Endodermal cell (in vitro differentiated cells): ENCODE results near the gene LYSMD3. TPM values are rescaled to one million over a fixed set of nuclear protein-coding genes. Genes with fewer than 3 reads are reported as not detected.

Experiments
- DNase-seq: peaks from one replicate; pipeline ENCODE4 v3.0.0-alpha.2; 2017
- H3K27ac ChIP-seq: 2 replicates; pipeline ENCODE4 v1.5.1; 2013; ENCODE audit warnings: mild to moderate bottlenecking, low read depth, low read length, moderate library complexity
- H3K27me3 ChIP-seq: 2 replicates; pipeline ENCODE4 v1.6.1; 2013; ENCODE audit warnings: mild to moderate bottlenecking, low read length, moderate library complexity; ENCODE audit not compliant: insufficient read depth, control insufficient read depth, poor library complexity, severe bottlenecking
- H3K36me3 ChIP-seq: 2 replicates; pipeline ENCODE4 v1.7.0; 2013; ENCODE audit warnings: mild to moderate bottlenecking, low read length, moderate library complexity; ENCODE audit not compliant: control insufficient read depth, insufficient read depth
- H3K4me1 ChIP-seq: one replicate; pipeline ENCODE4 v1.7.0; 2013; ENCODE audit warnings: low read length; ENCODE audit not compliant: control insufficient read depth, insufficient read depth
- H3K4me3 ChIP-seq: 2 replicates; pipeline ENCODE4 v1.5.1; 2013; ENCODE audit warnings: mild to moderate bottlenecking, low read length, moderate library complexity
- H3K9ac ChIP-seq: 2 replicates; pipeline ENCODE4 v1.6.1; 2013; ENCODE audit warnings: mild to moderate bottlenecking, low read length, moderate library complexity; ENCODE audit not compliant: poor library complexity, severe bottlenecking; ENCODE audit errors: extremely low read depth
- H3K9me3 ChIP-seq: 2 replicates; pipeline ENCODE4 v1.6.1; 2013; ENCODE audit warnings: mild to moderate bottlenecking, low read length, moderate library complexity; ENCODE audit not compliant: control insufficient read depth
- H3K27ac Mint-ChIP-seq: 2 replicates; pipeline ENCODE4 v1.8.0; 2020; ENCODE audit warnings: mixed read lengths
- H3K27me3 Mint-ChIP-seq: 2 replicates; pipeline ENCODE4 v1.8.0; 2021; ENCODE audit warnings: mild to moderate bottlenecking, mixed read lengths; ENCODE audit not compliant: insufficient read depth
- H3K36me3 Mint-ChIP-seq: 2 replicates; pipeline ENCODE4 v1.8.0; 2020; ENCODE audit warnings: low read depth, mixed read lengths
- H3K4me1 Mint-ChIP-seq: 2 replicates; pipeline ENCODE4 v1.8.0; 2020; ENCODE audit warnings: mixed read lengths
- H3K4me3 Mint-ChIP-seq: 2 replicates; pipeline ENCODE4 v1.8.0; 2020; ENCODE audit warnings: mild to moderate bottlenecking, moderate library complexity, mixed read lengths
- H3K9me3 Mint-ChIP-seq: 2 replicates; pipeline ENCODE4 v1.8.0; 2020; ENCODE audit warnings: mild to moderate bottlenecking, mixed read lengths
- CTCF ChIP-seq: fragments of 200-600 bp; sonication (generic); conservative IDR thresholded peaks from 2 replicates; pipeline ENCODE4 v1.5.0; 2021; ENCODE audit warnings: antibody characterized with exemption, mild to moderate bottlenecking
- WGBS, 2 experiments: methylation state at CpG; one replicate each; pipeline versions ENCODE4 v1.1.5 to v1.1.7; 2013; ENCODE audit warnings: missing lambda C conversion rate in 2 of 2, mixed read lengths in 1 of 2; ENCODE audit not compliant: insufficient coverage in 1 of 2, insufficient read length in 1 of 2; 5-methylcytosine and 5-hydroxymethylcytosine counted together
- total RNA-seq, 2 donors: library from RNA; stranded (reverse); fragmentation: NEBNext Ultra II Directional in 1 of 2; extraction: Animal tissue kit (Norgen Biotek cat#: 25700) in 1 of 2; gene quantifications; 2 replicates in 1 of 2; 3 replicates in 1 of 2; pipeline ENCODE4 v1.2.1, GENCODE V29; 2021

The LYSMD3 gene
- total RNA-seq, 2 donors from 2014 or later, result 18.2 to 18.7 TPM

GRCh38 chr5:90483206-90483605, 46.2 kb downstream of the LYSMD3 start:
- H3K27me3 Mint-ChIP-seq, result no peaks in the 10 kb centered on the region
- no peak overlapping the region for H3K4me3 ChIP-seq
- no peak for TF ChIP-seq CTCF
- H3K9me3 ChIP-seq, result no peaks in the 10 kb centered on the region
- DNase-seq, result no peak
- H3K4me1 ChIP-seq, result no peaks in the 10 kb centered on the region
- whole genome bisulfite sequencing, 2 experiments, result 96% methylated on average over 8 of the region's 8 CpGs
- peaks cover under 1% of the 10 kb centered on the region for H3K4me1 Mint-ChIP-seq
- H3K27ac ChIP-seq, result no peak overlapping the region
- H3K36me3 ChIP-seq, result no peaks in the 10 kb centered on the region
- peaks cover 12% of the 10 kb centered on the region for H3K36me3 Mint-ChIP-seq
- no peak overlapping the region for H3K4me3 Mint-ChIP-seq
- H3K9ac ChIP-seq, result no peak overlapping the region
- H3K27ac Mint-ChIP-seq, result no peak overlapping the region
- no peaks in the 10 kb centered on the region for H3K9me3 Mint-ChIP-seq
- H3K27me3 ChIP-seq, result no peaks in the 10 kb centered on the region

- Mint-ChIP-seq H3K9me3 (no peaks in the 10 kb centered on the region), H3K27me3 (no peaks in the 10 kb centered on the region), H3K36me3 (peaks cover 4% of the 10 kb centered on the region), H3K27ac (no peak overlapping the region), H3K4me3 (no peak overlapping the region), H3K4me1 (peaks cover 23% of the 10 kb centered on the region)
- DNase-seq, result no peak
- no peak overlapping the region for H3K27ac ChIP-seq
- no peaks in the 10 kb centered on the region for H3K27me3 ChIP-seq
- no peak for TF ChIP-seq CTCF
- no peak overlapping the region for H3K4me3 ChIP-seq
- H3K36me3 ChIP-seq, result no peaks in the 10 kb centered on the region
- 90 to 100% methylated on average over 1 of the region's 1 CpG for WGBS, 2 experiments
- H3K9me3 ChIP-seq, result no peaks in the 10 kb centered on the region
- H3K9ac ChIP-seq, result no peak overlapping the region
- no peaks in the 10 kb centered on the region for H3K4me1 ChIP-seq
These were observed 48.7 kb downstream of the LYSMD3 start for GRCh38 chr5:90480699-90481098.

GRCh38 chr5:90479611-90480385, 49.6 kb downstream of the LYSMD3 start:
- Mint-ChIP-seq H3K4me1 (peaks cover 23% of the 10 kb centered on the region), H3K36me3 (peaks cover 4% of the 10 kb centered on the region), H3K27ac (no peak overlapping the region), H3K4me3 (no peak overlapping the region), H3K27me3 (no peaks in the 10 kb centered on the region), H3K9me3 (no peaks in the 10 kb centered on the region)
- Histone ChIP-seq H3K36me3 (no peaks in the 10 kb centered on the region), H3K9me3 (no peaks in the 10 kb centered on the region), H3K27me3 (no peaks in the 10 kb centered on the region), H3K9ac (no peak overlapping the region), H3K27ac (no peak overlapping the region), H3K4me3 (no peak overlapping the region), H3K4me1 (no peaks in the 10 kb centered on the region)
- DNase-seq, result no peak
- TF ChIP-seq CTCF, result no peak
